GM20431 (cell line): ENCODE data around the gene PAIP2.

Source experiments
- in situ Hi-C: fragments of 300-500 bp; cut with MseI, MboI; formaldehyde crosslinking; loops from one replicate; pipeline ENCODE4 v1.15.0; 2020; ENCODE audit warnings: low sequenced_read_pairs; ENCODE audit not compliant: unreplicated experiment

PAIP2 gene

DNA sequence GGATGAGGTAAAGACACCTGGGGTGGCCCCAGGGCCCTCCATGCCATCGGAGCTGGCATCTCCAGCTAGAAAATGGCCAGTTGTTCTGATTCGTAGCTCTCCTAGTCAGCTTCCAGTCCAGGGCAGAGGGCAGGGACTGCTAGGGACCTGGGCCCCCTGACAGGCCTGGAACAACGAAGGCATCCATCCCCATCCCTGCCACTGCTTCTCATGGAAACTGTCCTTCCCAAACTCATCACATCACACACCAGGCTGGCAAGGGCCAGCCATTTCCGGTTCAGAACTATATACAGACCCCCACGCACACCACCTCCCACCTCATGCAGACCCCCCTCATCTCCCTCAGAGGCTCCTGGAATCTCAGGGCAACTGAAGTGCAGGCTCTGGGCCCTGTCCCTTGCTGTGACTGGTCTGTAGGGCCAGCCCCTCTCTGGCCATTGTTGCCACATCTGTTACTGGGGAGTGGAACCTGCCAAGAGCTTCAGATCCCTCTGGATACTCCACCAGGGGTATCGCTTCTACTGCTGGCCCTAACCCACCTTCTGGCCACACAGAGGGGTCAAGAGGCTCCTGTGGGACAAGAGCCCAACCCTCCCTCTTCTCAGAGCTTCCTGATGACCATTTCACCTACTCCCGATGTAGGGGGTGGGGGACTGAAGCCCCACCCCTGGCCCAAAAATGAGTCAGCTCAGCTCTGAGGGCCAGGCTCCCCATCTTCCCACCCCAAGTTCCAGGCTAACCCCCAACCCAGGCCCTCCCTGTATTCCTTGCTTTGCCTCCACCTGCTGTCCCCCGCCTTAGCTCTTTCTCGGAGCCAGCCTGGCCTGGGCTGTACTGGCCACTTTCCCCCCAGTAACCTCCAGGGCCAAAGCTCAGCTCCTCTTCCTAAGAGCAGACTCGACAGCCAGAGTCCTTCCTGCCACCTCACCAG lies 49.2 kb downstream of the PAIP2 start:
- in situ Hi-C loops: no loop called here

DNA sequence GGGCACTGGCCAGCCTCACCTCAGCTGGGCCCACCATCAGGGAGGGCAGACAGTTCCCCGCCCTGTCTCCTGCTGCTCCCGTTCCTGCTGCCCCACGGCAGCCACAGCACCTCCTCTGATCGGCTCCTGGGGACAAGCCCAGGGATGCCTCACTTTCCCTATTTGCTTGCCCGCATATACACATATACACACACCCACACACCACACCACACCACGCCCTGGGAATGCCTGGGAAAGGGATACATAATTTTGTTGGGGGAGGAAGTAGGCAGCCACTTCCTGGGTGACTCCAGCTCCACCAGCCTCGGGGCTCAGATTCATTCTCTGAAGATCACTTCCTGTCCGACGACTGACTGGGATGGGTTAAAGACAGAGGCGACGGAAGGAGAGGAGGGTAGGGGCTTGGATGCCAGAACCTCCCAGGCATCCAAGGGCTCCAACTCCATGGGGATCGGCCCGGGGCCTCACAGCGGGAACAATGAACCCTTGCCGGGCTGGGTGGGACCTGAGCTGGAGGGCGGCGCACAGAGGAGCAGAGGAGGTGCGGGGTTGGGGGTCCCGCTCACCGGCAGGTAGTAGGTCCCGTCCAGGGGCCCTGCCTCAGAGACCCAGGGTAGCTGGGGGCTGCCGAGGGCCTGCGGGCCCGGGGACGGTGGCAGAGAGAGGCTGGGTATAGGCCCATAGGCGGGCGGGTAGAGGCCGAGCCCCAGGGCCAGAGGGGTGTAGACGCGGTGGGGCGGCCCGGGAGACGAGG lies 50.1 kb downstream of the PAIP2 start:
- in situ Hi-C loops: no loop called here

DNA sequence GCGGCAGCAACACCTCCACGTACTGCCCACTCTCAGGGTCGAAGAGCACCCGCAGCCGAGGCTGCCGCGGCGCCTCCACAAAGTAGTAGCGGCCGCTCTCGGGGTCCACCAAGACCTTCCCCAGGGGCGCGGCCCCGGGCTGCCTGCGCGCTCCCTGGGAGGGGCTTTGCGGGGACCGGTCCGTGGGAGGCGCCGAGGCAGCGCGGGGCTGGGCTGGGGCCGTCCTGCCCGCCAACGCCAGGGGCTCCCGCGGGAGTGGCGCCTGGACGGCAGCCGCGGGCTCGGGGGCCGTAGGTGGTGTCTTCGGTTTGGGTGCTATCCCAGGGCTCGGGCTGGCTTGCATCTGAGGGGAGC lies 50.6 kb downstream of the PAIP2 start:
- in situ Hi-C loops: no loop called here

DNA sequence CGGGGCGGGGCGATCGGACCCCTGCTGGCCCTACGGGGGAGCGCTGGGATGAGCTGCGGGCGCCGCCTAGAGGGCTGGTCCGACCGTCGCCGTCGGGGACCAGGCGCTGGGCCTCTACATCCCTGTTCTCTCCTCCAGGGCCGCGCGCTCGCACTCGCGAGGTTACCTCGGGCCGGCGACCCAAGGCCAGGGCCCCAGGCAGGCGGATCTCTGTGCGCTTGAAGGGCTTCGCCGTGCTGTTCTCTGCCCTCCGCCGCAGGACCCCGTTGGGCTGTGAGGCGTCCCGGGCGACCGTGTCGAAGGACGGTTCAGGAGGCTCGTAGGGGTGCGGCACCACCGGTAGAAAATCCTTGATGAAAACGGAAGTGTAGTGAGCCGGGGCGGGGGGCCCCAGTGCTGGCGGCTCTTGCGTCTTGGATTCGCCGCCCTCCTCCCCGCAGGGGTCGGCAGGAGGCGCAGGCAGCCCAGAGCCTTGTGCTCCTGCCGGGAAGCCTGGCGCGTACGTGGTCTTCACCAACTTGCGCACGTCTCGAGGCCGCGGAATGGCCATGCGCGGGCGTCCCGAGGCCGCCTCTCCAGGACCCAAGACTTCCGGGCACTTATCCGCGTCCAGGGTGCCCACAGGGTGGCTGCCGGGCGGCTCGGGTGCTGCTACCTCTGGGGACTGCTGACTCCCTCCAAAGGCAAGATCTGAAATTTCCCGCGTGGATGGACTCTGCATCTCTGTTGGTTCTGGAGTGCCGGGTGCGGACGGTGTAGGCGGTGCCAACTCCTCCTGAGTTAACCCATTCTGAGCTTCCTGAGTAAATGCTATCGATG lies 51.2 kb downstream of the PAIP2 start:
- in situ Hi-C loops: no loop called here

DNA sequence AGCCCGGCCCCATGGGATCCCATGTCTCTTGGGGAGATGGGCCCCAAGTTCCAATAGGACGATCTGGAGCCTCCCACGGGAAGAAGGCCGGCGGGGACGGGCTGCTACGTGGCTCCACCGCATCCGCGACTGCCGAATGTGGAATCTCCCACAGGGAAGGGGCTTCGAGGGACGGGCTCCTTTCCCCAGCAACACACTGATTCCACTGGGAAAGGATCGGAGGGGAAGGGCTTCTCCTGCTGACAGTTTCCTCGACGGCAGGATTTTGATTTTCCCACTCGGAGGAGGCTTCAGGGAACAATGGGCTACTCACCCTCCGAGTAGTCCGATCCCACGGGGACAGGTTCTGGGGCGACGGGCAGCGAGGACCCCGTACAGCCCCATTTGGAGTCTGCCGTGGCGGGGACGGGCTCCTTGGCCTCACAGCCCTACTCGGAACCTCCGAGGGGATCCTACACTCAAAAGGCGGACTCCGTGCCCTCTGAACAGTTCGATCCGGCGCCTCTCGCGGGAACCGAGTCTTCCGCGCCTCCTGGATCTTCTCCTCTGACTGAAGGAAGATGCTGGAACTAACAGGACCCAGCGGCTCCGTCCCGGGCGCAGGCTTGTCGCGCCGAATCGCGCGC lies 52.0 kb downstream of the PAIP2 start:
- in situ Hi-C loops: no loop called here

DNA sequence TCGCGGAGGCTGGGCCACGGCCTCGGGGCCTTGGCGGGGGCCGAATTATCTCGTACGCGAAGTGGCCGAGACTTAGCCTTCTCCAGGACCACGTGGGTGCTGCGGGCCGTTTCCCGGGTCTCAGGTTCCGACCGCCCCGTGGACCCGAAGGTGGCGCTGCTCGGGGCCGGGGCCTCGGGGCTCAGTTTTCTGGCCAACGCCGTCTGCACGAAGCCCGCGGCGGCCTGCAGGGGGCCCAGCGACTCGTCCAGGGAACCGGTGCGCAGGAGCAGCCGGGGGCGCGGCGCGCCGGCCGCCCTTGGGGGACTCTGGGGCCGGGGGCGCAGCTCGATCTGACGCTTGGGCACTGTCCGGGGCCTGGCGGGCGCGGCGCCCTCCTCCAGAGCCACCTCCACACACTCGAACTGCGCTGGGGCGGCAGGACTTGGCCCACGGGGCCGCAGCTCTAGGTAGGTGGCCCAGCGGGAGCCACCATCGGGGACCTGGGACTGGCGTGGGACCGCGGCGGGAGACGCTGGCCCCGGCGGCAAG lies 52.5 kb downstream of the PAIP2 start:
- in situ Hi-C loops: no loop called here

DNA sequence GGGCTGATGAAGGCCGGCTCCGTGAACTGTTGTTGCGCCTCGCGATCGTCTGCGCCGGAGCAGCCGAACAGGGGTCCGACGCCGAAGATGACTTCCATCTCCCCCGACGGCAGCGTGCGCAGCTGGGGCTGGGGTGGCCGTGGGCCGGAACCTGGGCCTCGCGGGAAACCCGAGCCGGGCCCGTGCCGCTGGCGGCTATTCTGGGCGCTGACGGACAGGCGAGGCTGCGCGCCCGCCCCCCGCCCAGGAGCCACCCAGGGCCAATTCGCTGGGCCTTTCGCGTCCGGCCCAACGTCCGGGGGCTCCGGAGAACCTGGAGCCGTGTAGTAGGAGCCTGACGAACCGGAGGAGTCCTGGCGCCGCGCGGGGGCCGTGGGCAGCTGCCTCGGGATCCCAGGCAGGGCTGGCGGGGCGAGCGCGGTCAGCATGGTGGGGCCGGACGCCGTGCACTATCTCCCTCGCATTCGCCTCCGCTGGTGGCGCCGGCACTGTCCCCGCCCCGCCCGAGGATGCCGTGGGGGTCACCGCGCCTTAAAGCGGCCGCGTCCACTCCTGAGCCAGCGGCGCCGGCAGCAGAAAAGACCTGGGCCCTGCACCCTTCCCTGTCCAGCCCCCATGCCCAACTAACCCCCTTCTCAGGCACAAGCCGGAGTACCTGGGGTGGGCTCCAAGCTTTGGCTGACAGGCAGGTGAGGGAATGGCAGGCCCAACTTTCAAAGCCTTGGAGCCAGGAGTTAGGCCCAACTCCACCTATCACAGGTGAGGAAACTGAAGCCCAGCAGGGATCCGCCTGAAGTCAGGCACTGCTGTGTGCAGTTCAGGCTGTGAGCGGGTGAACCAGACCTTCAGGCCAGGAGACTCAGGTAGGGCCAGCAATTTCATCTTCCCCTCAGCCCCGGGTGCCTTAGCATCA lies 53.3 kb downstream of the PAIP2 start, which contains the start of gene PROB1:
Gene PROB1, minus strand, starts transcription at position 451 of the 913 bp plus-strand sequence. Its CDS starts 23 bp downstream, at position 428.
- in situ Hi-C loops: no loop called here

DNA sequence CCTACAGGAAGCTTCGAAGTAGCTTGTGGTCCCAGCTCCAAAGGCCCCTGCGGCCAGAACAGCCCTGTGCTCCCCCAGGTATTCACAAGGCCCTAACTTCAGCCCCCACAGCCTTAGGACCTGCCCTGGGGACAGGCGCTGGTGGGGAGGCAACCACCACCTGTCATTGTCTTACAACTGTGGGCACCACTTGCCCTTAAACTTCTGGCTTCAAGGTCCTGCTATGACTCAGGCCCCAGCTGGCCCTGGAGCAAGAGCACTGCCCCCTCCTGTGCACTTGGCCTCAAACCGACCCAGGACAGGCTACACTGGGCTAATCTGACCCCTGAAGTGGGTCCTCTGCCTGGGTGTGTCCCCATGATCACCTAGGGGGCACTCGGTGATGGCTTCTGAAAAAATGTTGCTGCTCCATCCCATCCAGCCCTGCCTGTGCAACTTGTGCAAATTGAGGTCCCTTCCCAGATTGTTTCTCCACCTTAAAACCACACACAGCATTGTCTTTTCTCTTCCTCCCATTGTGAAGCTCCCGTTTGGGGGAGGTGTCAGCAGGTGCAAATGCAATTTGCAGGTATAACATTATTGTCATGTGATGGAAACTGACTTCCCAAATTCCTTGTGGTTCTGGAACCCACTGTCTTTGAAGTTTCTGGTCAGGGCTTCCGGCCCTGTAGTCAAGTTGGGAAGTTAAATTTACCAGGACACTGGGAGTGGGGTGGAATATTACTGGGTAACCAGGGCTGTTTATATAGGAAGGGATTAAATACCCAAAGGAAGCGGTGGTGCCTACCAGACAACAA lies 54.4 kb downstream of the PAIP2 start:
- in situ Hi-C loops: no loop called here

DNA sequence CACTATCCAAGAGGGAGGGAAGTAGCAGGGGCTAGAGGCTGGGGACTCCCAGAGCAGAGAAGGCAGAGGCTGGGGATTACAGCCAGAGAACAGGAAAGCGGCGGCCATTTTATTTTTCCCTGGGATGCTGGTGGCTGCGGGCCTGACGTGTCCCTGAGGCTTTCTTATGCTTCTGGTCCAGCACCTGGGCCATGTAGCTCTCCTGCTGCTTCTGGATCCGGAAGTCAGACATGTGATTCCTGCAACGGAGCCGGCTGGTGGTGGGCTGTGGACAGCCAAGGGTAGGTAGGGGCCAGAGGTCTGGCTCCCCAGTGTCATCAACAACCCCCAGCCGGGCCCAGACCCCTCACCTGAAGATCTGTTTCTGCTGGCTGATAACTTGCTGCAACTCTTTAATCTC lies 55.0 kb downstream of the PAIP2 start:
- in situ Hi-C loops: no loop called here

DNA sequence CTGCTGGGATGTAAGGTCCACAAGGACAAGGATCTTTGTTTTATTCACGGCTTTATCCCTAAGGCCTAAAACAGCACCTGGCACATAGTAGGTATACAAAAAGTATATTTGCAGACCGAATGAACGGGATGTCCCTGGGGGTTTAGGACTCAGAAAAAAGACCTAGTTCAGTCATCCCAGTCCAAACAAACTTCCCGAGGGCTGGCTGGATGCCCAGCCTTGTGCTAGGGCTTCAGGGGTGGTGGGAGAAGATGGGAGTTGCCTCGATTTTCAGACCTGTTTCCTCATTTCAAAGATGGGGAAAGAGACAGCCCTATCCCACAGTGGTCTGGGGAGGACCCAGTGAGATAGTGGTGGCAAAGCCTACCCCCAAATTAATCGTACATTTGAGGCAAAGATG lies 56.3 kb downstream of the PAIP2 start:
- in situ Hi-C loops: no loop called here

DNA sequence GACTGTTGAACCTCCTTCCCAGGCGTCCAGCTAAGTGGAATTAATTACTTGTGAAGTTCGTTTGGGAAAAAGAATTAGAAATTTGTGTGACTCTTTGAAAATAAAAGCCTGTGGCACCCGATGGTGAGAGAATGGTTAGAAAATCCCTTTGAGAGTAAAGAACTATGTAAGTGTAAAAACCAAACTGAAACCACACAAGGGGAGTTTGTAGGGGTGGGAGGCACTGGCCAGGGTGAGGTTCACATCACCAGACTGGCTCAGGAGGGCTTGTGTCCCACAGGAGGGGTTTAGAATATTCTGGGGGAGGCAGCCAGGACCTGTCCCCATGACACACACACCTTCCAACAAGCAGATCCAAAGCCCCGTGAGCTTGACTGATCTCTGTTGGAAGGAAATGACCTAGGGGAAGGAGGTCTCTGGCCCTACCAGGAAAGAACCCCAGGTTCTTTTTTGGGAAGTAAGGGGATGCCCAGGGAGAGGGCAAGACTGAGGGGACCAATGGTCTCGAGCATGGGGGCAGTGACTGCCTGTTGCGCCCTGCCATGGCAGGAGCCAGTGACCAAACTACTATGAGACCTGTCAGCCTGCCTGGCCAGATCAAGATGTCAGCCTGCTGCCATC lies 58.0 kb downstream of the PAIP2 start:
- in situ Hi-C loops: no loop called here

DNA sequence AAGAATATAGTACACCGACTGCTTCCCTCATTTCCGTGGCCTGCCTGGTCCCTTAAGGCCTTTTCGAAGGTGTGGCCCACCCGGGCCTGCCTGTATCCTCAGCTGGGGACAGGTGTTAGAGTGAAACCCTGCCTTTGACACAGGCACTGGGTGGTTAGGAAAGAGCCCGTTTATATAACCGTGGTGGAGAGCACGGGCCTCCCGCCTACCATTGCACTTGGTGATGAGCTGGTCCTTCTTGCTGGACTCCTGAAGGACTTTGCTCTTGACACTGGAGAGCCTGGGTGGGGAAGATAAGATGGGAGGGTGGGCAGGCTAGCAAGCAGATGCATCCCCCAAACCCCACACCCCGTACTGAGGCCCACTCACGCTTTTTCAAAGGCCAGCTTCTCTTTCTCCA lies 59.9 kb downstream of the PAIP2 start:
- in situ Hi-C loops: no loop called here

DNA sequence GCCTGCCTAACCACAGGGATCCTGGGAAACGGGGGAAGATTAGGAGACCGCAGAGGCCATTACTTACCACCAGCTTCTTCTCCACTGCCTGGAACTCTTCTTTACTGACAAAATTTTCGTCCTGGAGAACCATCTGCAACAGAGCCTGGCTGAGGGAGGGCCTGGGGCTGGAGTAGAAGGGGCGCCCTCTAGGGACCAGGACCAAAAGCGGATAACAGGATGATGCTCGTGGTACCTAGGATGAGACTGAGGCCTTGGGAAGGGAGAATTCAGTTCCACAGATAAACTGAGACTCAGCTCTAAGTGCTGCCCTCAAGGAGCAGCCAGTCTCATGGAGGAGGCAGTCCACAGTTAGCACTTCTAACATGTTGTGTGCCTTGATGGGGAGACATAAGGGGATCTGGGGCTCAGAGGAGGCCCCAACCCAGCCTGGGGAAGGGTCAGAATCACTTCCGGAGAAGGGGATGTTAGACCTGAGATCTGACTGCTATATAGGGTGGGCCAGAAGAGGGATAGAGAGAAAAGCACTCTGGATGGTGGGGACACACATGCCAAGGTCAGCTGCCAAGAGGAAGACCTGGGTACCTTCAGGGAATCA lies 61.0 kb downstream of the PAIP2 start:
- in situ Hi-C loops: no loop called here

DNA sequence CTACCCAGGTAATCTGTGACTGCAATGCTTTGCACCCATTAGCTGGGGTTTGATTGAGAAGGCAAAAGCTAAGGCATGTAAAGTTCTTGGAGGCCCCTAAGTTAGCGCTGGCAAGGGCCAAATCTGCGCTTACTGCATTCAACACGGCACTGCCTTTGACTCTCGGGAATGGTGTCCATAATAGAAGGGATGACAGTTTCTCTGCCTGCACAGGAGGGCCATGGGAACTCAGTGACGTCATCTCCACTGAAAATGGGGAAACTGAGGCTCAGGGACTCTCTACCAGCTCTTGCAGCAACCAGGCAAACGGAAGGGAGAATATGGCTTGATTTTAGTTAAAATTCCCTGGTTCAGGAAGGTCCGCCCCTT lies 61.7 kb downstream of the PAIP2 start:
- in situ Hi-C loops: no loop called here

DNA sequence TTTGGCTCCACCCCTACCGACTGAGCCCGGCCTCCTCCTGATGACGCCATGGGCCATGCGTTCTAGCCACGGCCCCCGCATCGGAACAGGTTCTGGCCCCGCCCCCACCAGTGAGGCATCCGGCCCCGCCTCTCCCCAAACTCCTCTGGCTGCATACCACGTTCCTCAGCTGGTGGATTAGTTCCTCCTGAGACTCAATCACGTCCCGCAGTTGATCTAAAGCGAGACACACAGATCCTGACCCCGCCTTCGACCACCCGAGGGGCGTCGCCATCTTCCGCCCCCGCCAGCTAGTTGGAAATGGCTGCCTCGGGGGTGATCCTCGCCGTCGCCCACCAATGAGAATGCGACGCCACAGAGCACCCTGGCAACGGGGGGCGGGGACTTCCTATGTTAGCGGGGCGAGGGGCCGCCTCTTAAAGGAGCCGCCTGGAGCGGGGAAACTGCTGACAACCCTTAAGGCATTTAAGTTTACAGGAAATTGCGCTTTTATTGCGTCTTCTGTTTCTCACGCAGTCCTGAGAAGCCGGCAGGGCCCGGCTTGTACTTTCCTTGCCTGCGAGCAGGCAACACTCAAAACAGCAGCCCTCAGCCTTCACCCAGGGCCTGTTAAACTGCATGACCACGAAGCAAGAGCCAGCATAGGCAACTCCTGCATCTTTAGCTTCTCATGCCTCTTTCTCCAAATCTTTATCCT lies 62.3 kb downstream of the PAIP2 start, which contains the start of gene SPATA24:
Gene SPATA24, minus strand, starts transcription at position 303 of the 697 bp plus-strand sequence. Its CDS starts 29 bp downstream, at position 274.
- in situ Hi-C loops: no loop called here

DNA sequence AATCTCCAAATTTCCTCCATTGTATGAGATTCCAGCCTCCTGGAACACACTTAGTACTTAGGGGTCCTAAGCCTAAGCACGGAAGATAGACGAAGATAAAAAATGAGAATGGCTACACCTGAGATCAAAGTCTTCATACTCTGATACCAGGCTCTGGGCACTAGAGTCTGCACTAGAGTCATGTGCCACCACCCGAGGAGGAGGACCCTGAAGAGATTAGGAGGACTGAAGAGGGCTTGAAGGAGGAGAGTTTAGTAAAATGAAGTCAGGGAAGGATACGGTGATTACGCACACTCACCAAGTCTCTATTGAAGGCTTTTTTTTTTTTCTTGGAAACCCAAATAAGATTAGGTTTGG lies 62.8 kb downstream of the PAIP2 start:
- in situ Hi-C loops: no loop called here

DNA sequence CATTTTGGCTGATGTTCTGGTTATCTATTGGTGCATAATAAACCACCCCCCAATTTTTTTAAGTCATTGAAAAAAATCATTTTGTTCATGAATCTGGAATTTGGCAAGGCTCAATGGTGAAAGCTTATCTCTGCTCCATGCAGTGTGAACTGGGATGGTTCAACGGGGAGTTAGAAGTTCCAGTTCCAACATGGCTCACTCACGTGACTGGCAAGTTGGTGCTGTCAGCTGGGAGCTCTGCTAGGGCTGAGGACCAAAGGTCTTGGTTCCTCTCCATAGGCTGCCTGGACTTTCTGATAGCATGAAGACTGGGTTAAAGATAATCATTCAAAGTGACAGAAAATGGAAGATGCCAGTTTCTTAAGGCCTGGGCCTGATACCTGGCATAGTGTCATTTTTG lies 65.3 kb downstream of the PAIP2 start:
- in situ Hi-C loops: no loop called here
